Activated T-cell treated with anti-CD3 and anti-CD28 coated beads for 4 hours (primary cell): ENCODE results near the gene PTP4A1.
"Not testable (repeated sequence)": the region's sequence is repeated elsewhere in the genome, so short reads cannot be mapped to it uniquely, and the experiment has no call there.

Source experiments
- DNase-seq: peaks from one replicate; pipeline ENCODE4 v3.0.0-alpha.2; 2020

Gene PTP4A1

DNA sequence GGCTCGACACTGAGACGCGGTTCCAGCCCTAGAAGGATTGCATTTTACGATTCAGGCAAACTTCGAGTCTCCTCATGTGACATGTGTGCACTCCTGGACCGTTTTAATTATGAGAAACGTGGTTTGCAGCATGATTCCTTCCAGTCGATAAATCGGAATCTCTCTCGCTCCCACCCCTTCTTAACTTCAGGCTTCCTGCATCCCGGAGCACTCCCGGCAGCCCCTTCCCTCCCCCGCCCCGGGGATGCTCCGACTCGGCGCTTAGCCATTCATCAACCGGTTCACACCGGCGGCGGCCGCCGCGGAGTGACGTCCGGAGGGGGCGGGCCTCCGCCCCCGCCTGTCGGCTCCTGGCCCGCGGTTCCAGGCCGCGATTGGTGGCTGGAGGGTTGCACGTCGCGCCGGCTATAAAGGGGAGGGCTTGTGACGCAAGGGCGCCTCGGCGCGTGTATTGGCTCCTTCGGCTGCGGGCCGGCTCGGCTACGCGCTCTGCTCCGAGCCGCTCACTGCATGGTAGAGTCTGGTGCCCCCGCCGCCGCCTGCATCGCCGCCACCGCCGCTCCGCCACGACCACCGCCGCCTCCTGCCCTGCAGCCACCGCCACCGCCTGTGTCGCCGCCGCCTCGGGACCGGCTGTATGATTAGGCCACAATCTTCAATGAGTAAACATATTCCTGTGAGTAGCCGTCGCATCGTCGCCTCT is at the start of gene PTP4A1, which contains the start of gene LOC128125822:
Gene PTP4A1 (plus strand): TSS at position 437 of the 703 bp plus-strand sequence. CDS start 4,401 bp downstream, outside the sequence.
Gene LOC128125822 (plus strand): TSS at position 437 of the 703 bp plus-strand sequence.
- DNase-seq = peak; percentile 92

DNA sequence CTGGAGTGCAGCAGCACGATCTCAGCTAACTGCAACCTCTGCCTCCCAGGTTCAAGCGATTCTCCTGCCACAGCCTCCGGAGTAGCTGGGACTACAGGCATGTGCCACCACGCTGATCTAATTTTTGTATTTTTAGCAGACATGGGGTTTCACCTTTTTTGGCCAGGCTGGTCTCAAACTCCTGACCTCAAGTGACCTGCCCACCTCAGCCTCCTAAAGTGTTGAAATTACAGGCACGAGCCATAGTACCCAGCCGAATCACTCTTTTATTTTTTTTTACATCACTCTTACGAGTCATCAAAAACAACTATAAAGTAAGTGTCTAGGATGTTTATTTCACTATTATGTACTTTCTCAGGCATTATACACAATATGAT is 49.4 kb upstream of the PTP4A1 start:
- DNase-seq = not testable (repeated sequence)

- DNase-seq = no peak
Measured at GRCh38 chr6:63523630-63524029, 48.6 kb upstream of the PTP4A1 start.

DNA sequence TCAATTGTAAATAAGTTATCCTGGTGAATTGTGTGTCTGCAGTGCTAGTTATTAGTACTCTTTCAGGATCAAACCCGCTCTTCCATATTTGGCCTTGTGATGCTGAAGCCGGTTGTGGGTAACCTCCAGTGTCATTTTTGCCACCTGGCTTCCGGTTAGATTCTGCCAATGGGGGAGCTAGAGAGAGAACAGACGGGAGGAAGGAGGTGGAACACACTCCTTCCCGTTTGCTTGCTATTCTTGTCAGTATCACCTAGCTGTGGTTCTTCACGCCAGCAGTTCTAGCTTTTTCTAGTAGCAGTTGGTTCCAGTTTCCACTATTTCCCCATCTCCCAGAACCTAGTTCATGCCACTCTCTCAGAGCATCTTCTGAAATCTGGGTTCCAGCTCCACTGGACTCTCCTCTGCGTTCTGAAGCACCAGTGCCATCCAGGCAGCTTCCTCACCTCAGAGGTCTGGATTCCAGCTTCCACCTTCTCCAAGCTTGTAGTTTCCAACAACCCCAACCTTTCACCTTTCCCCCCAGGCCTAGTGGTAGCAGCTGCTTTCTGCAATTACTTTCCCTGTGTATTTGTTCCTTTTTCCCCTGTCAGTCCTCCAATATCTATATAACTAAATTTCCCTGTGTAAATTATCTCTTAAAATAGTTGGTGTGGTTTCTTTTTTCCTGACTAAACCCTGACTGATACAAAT is 46.9 kb upstream of the PTP4A1 start:
- no peak for DNase-seq

DNA sequence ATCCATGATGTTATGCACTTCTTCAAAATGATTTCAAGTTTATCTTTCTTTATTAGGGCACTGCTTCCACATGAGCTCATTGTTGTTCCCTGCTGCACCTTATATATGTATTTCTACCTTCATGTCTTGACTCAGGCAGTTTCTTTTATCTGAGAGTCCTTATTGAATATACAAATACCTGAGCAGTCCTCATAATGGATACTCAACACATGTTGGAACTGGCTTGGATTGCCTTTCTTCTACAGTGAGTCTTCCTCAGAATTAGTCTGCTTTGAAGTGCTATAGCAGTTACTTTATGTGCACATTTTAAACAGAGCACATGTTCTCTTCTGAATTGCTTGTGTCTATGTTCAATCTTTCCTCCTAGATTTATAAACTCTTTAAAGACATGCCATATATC is 45.3 kb upstream of the PTP4A1 start:
- DNase-seq = no peak

- DNase-seq = no peak
Measured at GRCh38 chr6:63527658-63528514, 44.4 kb upstream of the PTP4A1 start.

- no peak for DNase-seq
Measured at GRCh38 chr6:63529498-63529897, 42.8 kb upstream of the PTP4A1 start.

- DNase-seq = no peak
Measured at GRCh38 chr6:63530182-63530581, 42.1 kb upstream of the PTP4A1 start.

GRCh38 chr6:63530991-63531390 is 41.3 kb upstream of the PTP4A1 start:
- no peak for DNase-seq

- DNase-seq = no peak
Measured at GRCh38 chr6:63533026-63533425, 39.3 kb upstream of the PTP4A1 start.

- DNase-seq = no peak
Measured at GRCh38 chr6:63533952-63534351, 38.3 kb upstream of the PTP4A1 start.

- no peak for DNase-seq
Measured at GRCh38 chr6:63537201-63537958, 34.9 kb upstream of the PTP4A1 start.

- DNase-seq = no peak
Measured at GRCh38 chr6:63537959-63538300, 34.4 kb upstream of the PTP4A1 start.

GRCh38 chr6:63538550-63538949 is 33.7 kb upstream of the PTP4A1 start:
- no peak for DNase-seq

DNA sequence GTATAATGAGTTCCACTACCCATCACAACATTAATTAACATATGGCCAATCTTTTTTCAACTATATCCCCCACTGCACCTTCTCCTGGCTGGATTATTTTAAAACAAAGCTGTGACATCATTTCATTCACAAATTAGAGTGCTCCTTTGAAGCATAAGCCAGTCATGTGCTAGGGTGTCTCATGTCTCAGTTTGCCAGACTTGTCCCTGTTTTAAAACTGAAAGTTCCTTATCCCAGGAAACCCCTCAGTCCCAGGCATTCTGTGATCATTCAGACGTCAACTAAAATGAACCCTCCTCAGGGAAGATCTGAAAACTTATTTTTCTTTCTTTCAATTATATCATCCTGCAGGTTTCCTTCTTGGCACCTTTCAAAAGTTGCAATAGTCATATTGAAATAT is 29.3 kb upstream of the PTP4A1 start:
- no peak for DNase-seq

DNA sequence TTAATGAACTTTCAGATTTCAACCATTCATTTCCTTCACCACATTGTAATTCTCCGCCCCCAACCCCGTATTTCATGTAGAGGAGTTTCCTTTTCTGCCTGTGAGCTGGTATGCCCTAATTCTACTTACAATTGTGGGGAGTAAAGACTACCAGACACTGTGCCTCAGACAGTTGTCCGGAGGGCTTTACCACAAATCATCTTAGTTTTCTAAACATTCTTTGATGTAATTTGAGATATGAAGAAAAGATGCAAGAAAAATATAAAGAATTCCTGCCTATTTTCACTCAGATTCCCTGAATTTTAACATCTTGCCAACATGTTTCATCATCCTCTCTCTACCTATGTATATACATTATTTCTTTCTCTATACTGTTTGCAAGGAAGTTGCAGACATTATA is 28.3 kb upstream of the PTP4A1 start:
- DNase-seq = no peak

DNA sequence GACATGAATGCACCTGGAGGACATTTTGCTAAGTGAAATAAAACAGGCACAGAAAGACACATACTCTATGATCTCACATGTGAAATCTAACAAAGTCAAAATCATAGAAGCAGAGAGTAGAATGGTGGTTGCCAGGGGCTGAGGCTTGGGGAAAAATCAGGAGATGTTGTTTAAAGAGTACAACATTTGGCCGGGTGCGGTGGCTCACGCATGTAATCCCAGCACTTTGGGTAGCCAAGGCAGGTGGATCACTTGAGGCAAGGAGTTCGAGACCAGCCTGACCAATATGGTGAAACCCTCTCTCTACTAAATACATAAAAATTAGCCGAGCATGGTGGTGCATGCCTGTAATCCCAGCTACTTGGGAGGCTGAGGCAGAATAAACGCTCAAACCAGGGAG is 26.0 kb upstream of the PTP4A1 start:
- DNase-seq = no peak

- no peak for DNase-seq
Measured at GRCh38 chr6:63546697-63547096, 25.6 kb upstream of the PTP4A1 start.

GRCh38 chr6:63549076-63549475 is 23.2 kb upstream of the PTP4A1 start:
- DNase-seq = no peak

- no peak for DNase-seq
Measured at GRCh38 chr6:63553208-63553607, 19.1 kb upstream of the PTP4A1 start.

GRCh38 chr6:63553900-63554299 is 18.4 kb upstream of the PTP4A1 start:
- DNase-seq = no peak

GRCh38 chr6:63554782-63555181 is 17.5 kb upstream of the PTP4A1 start:
- DNase-seq = no peak

DNA sequence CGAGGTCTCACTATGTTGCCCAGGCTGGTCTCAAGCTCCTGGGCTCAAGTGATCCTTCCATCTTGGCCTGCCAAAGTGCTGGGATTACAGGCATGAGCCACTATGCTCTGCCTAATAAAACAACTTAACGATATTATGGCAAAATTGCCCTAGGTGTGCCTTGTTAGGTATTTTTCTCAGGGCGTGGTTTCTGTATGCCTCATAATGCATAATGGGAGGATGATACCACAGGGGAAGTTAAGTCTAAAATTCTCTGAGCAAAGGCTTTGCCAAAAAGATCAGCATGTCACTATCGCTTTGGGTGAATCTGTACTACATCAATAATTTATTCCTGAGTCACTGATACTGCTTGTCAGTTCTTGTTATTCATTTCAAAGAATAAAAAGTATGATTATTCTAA is 15.9 kb upstream of the PTP4A1 start:
- no peak for DNase-seq
